K562 (cell line): ENCODE data around the gene DAPK2. TPM values are rescaled to one million over a fixed set of nuclear protein-coding genes. Genes with fewer than 3 reads are reported as not detected.

ENCODE experiments used
- ATAC-seq: fragments of 200-7000 bp; cut with Tn5 transposase; 3 replicates; pipeline ENCODE4 v1.9.1; 2020; ENCODE audit warnings: moderate library complexity
- BruUV-seq: library from RNA; stranded (reverse); fragments of 400-500 nt; replicated peaks from 2 replicates; lab custom pipeline; 2021; lab: Mats Ljungman, UMichigan
- CTCF ChIA-PET: fragments of 300-600 bp; formaldehyde crosslinking; extraction: SDS; loops from one replicate; lab custom pipeline; 2021; ENCODE audit warnings: low intra/inter-chr PET ratio; lab: Yijun Ruan, JAX
- POLR2A ChIA-PET: fragments of 300-600, 350-650 bp; sonication (Branson Sonifier 250); formaldehyde crosslinking; extraction: SDS; loops from one replicate; lab custom pipeline; 2021; ENCODE audit warnings: antibody characterized with exemption, inconsistent platforms; lab: Yijun Ruan, JAX
- DNase-seq, 4 experiments: peaks; one replicate each; pipeline versions ENCODE4 v3.0.0 to v3.0.0-alpha.2; 2011 to 2018; ENCODE audit warnings: low spot score in 3 of 4, mixed read lengths in 3 of 4; ENCODE audit errors: extremely low read depth in 1 of 4
- FAIRE-seq: peaks from 2 replicates; lab custom pipeline; 2011; peaks lifted over from hg19 to GRCh38; lab: Jason Lieb, UNC
- H2AFZ ChIP-seq: 2 replicates; pipeline ENCODE4 v1.6.0; 2011; ENCODE audit warnings: low read depth, low read length, control low read depth, inconsistent platforms
- H3K27ac ChIP-seq: fragments of 200-600 bp; 3 replicates; pipeline ENCODE4 v1.8.0; 2011; ENCODE audit warnings: low read depth, mild to moderate bottlenecking, control low read depth, inconsistent platforms, low read length, moderate library complexity, mixed read lengths; ENCODE audit errors: extremely low read depth
- H3K27me3 ChIP-seq, 2 experiments: fragments of 300-600 bp in 1 of 2; 2 replicates in 1 of 2; 3 replicates in 1 of 2; pipeline versions ENCODE4 v1.6.0 to v1.8.0; 2011; ENCODE audit warnings: inconsistent platforms in 2 of 2, low read length in 2 of 2, mild to moderate bottlenecking in 1 of 2, mixed read lengths in 1 of 2, moderate library complexity in 1 of 2; ENCODE audit not compliant: control insufficient read depth in 2 of 2, insufficient read depth in 2 of 2
- H3K36me3 ChIP-seq: fragments of 300-600 bp; 3 replicates; pipeline ENCODE4 v1.8.0; 2011; ENCODE audit warnings: mild to moderate bottlenecking, low read length, inconsistent platforms; ENCODE audit not compliant: control insufficient read depth, insufficient read depth
- H3K4me1 ChIP-seq, 2 experiments: fragments of 200-600 bp in 1 of 2; replicated peaks in 1 of 2; 2 replicates in 1 of 2; 3 replicates in 1 of 2; pipeline versions ENCODE4 v1.5.1 to v1.8.0; 2011; ENCODE audit warnings: inconsistent platforms in 2 of 2, low read length in 2 of 2, mild to moderate bottlenecking in 1 of 2, mixed read lengths in 1 of 2, moderate library complexity in 1 of 2; ENCODE audit not compliant: control insufficient read depth in 2 of 2, insufficient read depth in 2 of 2
- H3K4me2 ChIP-seq: 2 replicates; pipeline ENCODE4 v1.6.1; 2011; ENCODE audit warnings: low read length, control low read depth, inconsistent platforms, mixed read lengths; ENCODE audit not compliant: insufficient read depth
- H3K4me3 ChIP-seq: fragments of 200-600 bp; sonication (generic), shearing (Covaris generic); 2 replicates; pipeline ENCODE4 v1.5.1; 2016; ENCODE audit warnings: control low read depth, inconsistent platforms
- H3K79me2 ChIP-seq: fragments of 200-600 bp; 3 replicates; pipeline ENCODE4 v1.8.0; 2011; ENCODE audit warnings: low read length, inconsistent platforms; ENCODE audit not compliant: control insufficient read depth, insufficient read depth
- H3K9ac ChIP-seq, 2 experiments: 2 replicates each; pipeline versions ENCODE4 v1.6.0 to v1.6.1; 2011; ENCODE audit warnings: low read depth in 2 of 2, low read length in 2 of 2, control low read depth in 1 of 2, inconsistent platforms in 1 of 2, mild to moderate bottlenecking in 1 of 2, mixed read lengths in 1 of 2; ENCODE audit not compliant: insufficient read depth in 1 of 2
- H3K9me1 ChIP-seq: one replicate; pipeline ENCODE4 v1.6.0; 2011; ENCODE audit warnings: inconsistent platforms, mild to moderate bottlenecking, low read length, moderate library complexity; ENCODE audit not compliant: control insufficient read depth, insufficient read depth
- H3K9me3 ChIP-seq: replicated peaks from 2 replicates; pipeline ENCODE4 v1.5.1; 2011; ENCODE audit warnings: low read depth, low read length, inconsistent platforms; ENCODE audit not compliant: control insufficient read depth, insufficient read depth
- H4K20me1 ChIP-seq: replicated peaks from 2 replicates; pipeline ENCODE4 v1.6.1; 2011; ENCODE audit warnings: low read length, inconsistent platforms, mixed read lengths; ENCODE audit not compliant: control insufficient read depth, insufficient read depth
- GTF2E2 ChIP-seq: fragments of 200-800 bp; sonication (Bioruptor generic); IDR thresholded peaks from 2 replicates; pipeline ENCODE4 v1.6.1; 2016; ENCODE audit warnings: missing genetic modification characterization, missing compliant biosample characterization
- WGBS: fragments of 100-300 bp; shearing (Covaris generic); methylation state at CpG from one replicate; pipeline ENCODE4 v1.1.6; 2016; ENCODE audit warnings: low coverage, mixed read lengths; ENCODE audit not compliant: insufficient coverage; ENCODE audit errors: missing lambda C conversion rate; 5-methylcytosine and 5-hydroxymethylcytosine counted together
- in situ Hi-C: fragments of 300-500 bp; cut with MboI; formaldehyde crosslinking; loops from 4 replicates; pipeline ENCODE4 v1.15.0; 2018; ENCODE audit warnings: inconsistent platforms, mixed read lengths
- intact Hi-C: fragments of 100-400 bp; cut with micrococcal nuclease; formaldehyde crosslinking; loops from 2 replicates; pipeline ENCODE4 v1.14.2; 2022
- polyA plus RNA-seq, 8 experiments: library from polyadenylated mRNA; depleted of rRNA in 4 of 8; stranded (reverse) in 5 of 8; unstranded in 3 of 8; fragments of >200 nt; fragmentation: Nextera tagmentation in 2 of 8; fragmentation: Illumina TruSeq in 1 of 8; extraction: Ambion mirVana in 2 of 8; extraction: Trizol in 1 of 8; gene quantifications; 2 replicates each; pipeline versions ENCODE4 v1.2.1 to v1.2.3, GENCODE V29; 2011 to 2014; ENCODE audit warnings: inconsistent platforms in 1 of 8, missing spikeins in 1 of 8
- total RNA-seq, 7 experiments: library from RNA; depleted of rRNA in 6 of 7; stranded (reverse); fragments of >200 nt in 6 of 7; fragmentation: Illumina TruSeq in 2 of 7; extraction: Trizol in 2 of 7; gene quantifications; 2 replicates each; pipeline versions ENCODE4 v1.2.1 to v1.2.3, GENCODE V29; 2011 to 2021; ENCODE audit warnings: low replicate concordance in 1 of 7
- TF ChIP-seq, protein P1 (sequence below): fragments of 250-450 bp; sonication (Bioruptor Pico); IDR thresholded peaks from 2 replicates; pipeline ENCODE4 v1.5.0; 2021
- TF ChIP-seq, protein P2 (sequence below): fragments of 200-800 bp; sonication (Bioruptor generic); IDR thresholded peaks from 2 replicates; pipeline ENCODE4 v1.6.1; 2017; ENCODE audit warnings: missing genetic modification characterization, missing compliant biosample characterization

DAPK2 gene
- total and polyA plus RNA-seq, 9 of the 15 experiments (the other 6 are each of a cell fraction or from before 2014, with no cell fraction given) = 0.14 to 5.2 (median 2.2) TPM

DNA sequence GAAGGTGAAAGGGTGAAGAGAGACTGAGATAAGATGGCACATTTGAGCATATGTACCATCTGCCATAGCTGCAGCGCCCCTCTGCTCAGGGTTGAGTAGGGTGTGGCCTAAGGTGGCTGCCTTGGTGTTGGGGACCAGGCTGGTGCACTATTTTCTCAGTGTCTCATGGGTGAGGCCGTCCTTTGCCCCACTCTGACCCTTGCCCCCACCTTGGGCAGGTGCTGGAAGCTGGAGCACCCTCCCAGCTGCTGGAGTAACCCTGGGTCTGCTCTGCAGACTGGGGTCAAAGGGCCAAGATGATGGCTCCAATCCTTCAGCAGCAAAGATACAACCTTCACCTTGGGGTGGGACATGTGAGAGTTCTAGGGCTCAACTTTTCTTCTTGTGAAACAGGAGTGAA, 69.2 kb downstream of the DAPK2 start:
- DNase-seq = no peak
- H3K9ac ChIP-seq = peak overlapping the region in 1 of 2 experiments; percentile 56; a peak in 1 of 4 replicates
- H3K27me3 ChIP-seq = no peaks in the 10 kb centered on the region
- WGBS = 44% methylated on average over 2 of the region's 2 CpGs
- peaks cover 0 to 3% of the 10 kb centered on the region in 2 experiments; a peak in 3 of 5 replicates for H3K4me1 ChIP-seq
- H3K36me3 ChIP-seq = no peaks in the 10 kb centered on the region
- FAIRE-seq = no peak
- no peaks in the 10 kb centered on the region for H3K9me3 ChIP-seq
- no peak for TF ChIP-seq GTF2E2 (tag)
- TF ChIP-seq, protein P1, sequence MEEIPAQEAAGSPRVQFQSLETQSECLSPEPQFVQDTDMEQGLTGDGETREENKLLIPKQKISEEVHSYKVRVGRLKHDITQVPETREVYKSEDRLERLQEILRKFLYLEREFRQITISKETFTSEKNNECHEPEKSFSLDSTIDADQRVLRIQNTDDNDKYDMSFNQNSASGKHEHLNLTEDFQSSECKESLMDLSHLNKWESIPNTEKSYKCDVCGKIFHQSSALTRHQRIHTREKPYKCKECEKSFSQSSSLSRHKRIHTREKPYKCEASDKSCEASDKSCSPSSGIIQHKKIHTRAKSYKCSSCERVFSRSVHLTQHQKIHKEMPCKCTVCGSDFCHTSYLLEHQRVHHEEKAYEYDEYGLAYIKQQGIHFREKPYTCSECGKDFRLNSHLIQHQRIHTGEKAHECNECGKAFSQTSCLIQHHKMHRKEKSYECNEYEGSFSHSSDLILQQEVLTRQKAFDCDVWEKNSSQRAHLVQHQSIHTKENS (CRISPR knock-in tag) = no peak
- TF ChIP-seq, protein P2, sequence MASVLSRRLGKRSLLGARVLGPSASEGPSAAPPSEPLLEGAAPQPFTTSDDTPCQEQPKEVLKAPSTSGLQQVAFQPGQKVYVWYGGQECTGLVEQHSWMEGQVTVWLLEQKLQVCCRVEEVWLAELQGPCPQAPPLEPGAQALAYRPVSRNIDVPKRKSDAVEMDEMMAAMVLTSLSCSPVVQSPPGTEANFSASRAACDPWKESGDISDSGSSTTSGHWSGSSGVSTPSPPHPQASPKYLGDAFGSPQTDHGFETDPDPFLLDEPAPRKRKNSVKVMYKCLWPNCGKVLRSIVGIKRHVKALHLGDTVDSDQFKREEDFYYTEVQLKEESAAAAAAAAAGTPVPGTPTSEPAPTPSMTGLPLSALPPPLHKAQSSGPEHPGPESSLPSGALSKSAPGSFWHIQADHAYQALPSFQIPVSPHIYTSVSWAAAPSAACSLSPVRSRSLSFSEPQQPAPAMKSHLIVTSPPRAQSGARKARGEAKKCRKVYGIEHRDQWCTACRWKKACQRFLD = no peak
- ChIA-PET CTCF (no interaction called here), POLR2A (interaction anchor here (0.6 to 1.7 kb wide), 4 partner anchors 9 to 200 kb away, joined by 4 to 5 read pairs (median 4); no protein-coding TSS in a partner anchor)
- H3K27ac ChIP-seq = no peak overlapping the region
- no peaks in the 10 kb centered on the region for H3K9me1 ChIP-seq
- in situ Hi-C loops = no loop called here
- no peaks in the 10 kb centered on the region for H4K20me1 ChIP-seq
- H3K79me2 ChIP-seq = no peaks in the 10 kb centered on the region
- no peak overlapping the region for H2AFZ ChIP-seq
- ATAC-seq = no peak
- no peak overlapping the region for H3K4me2 ChIP-seq
- BruUV-seq = no TSS peak
- intact Hi-C loops = no loop called here
- no peak overlapping the region for H3K4me3 ChIP-seq
